ENCODE measurements around the gene DCLK1. TPM values are rescaled to one million over a fixed set of nuclear protein-coding genes. Genes with fewer than 3 reads are reported as not detected.
"Not testable (repeated sequence)": the region's sequence is repeated elsewhere in the genome, so short reads cannot be mapped to it uniquely, and the experiment has no call there.

Gene DCLK1
- total RNA-seq, 1 donor from 2014 or later, result not detected

DNA sequence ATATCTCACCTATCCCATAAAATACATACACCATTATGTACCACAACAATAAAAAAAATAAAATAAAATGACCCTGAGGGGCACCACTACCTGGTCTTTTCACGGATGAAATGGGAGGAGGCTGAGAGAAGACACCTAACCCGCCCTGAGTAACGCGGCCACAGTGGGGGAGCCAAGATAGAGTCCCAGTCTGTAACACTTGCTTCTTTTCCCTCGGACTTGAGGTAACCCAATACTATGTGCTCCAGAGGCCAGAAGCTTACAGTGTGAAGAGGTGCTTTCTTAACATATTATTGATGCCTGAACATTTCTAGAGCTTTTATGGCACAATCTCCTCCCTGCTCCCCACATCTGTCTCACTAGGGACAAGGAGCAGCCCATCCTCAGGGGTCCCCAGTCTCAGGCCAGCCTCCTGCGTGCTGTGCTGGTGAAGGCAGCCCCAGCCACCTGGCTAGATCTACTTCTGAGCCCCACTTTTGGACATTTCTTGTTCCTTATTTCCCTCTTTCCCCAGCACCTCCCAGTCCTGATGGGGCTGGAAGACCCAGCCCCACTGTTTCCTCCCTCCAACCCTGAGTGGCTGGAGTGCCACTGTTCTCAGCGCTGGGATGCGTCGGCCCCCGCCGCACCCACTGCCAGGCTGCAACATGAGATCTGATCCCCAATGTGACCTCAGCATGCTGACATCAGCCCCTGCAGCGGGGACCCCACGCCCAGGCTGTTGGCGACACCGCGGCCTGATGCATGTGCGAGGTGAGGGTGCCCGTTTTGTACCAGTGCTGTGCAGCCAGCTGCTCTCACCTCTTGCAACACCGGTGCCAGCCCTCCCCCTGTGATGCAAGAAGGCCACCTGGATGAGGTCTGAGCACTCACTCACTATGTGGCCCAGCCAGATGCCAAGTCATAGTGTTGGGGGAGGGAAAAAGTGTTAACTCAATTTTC, 143.3 kb downstream of the DCLK1 start:
- intact Hi-C loops (cut with micrococcal nuclease), result no loop called here

- intact Hi-C loops (cut with micrococcal nuclease), result no loop called here
These were observed 146.3 kb downstream of the DCLK1 start for GRCh38 chr13:35984776-35985453.

DNA sequence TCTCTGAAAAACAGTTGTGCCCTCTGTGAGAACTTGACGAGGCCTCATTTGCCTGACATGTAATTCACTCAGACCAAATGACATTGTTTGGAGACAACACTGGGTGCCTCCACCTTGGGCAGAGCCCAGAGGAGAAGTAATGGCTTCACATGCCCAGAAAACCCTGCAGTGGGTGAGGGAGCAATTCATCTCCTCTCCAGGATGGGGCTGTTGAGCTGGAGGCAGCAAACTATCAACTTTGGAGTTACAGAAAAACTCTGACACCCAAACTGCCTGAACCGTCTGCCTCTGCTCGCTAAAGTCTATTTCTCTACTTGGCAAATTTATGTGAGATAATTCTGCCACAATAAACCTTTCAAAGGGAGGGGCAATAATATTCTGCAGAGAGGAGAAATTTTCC, 146.9 kb downstream of the DCLK1 start:
- intact Hi-C loops (cut with micrococcal nuclease), result no loop called here

- intact Hi-C loops (cut with micrococcal nuclease), result not testable (repeated sequence)
These were observed 147.5 kb downstream of the DCLK1 start for GRCh38 chr13:35983703-35984102.

DNA sequence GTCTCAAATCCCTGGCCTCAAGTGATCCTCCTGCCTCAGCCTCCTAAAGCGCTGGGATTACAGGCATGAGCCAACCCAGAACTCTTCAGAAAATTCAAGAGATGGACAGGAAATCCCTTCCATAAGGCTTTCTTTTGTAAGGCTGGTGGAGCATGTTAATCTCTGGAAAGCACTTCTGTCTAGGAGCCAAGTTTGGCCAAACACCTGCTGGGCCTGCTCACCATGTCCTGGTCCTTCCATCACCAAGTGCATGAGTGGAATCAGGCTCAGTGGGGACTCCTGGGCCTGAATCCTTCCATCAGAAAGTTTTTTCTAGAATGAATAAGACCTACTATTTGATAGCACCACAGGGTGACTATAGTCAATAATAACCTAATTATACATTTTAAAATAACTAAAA, 148.0 kb downstream of the DCLK1 start:
- intact Hi-C loops (cut with micrococcal nuclease), result no loop called here

DNA sequence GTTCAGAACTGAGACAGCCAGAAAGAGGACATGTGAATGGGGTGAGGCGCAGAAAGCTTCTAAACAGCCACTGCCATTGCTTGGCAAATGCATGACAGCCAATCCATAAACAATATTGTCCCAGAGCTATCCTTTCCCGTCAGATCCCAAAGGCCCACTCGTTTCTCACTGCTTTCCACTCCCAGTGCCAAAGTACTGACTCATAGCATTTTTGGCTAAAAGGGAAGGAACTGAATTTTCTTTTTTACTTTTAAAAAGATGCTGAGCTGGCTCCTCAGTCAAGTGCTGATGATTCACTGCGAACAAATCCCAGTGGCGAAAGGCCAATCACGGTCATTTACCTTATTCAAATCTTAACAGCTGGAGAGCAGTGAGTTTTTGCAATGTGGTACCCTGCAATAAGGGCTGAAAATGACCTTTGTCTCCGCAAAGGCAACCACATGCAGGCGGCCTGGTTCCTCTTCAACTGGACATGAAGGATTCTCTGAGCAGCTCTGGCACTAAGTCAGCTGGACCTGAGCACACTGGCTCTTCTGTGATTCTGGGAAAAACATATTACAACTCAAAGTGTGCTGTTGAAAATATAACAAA, 151.7 kb downstream of the DCLK1 start:
- intact Hi-C loops (cut with micrococcal nuclease), result no loop called here

GRCh38 chr13:35978607-35979316, 152.4 kb downstream of the DCLK1 start:
- intact Hi-C loops (cut with micrococcal nuclease), result no loop called here

GRCh38 chr13:35977060-35977459, 154.1 kb downstream of the DCLK1 start:
- intact Hi-C loops (cut with micrococcal nuclease), result no loop called here

DNA sequence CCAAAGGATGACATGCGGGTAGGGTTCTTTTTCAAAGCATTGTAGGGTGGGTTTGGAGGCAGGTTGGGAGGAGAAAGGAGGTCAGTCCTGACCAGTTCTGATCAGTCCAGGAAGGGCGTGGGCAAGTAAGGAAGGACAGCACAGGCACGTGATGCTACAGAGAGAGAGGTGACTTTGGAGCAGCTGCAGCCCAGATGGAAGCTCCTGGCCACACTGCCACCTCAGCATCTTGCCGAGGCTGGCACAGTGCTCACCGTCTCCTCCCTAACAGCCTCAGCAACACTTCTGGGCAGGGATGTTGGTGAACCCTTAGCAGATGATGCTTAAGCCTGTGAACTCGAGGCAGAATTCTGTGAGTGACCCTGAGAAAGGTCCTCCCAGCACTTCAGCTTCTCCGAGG, 155.1 kb downstream of the DCLK1 start:
- intact Hi-C loops (cut with micrococcal nuclease), result no loop called here

DNA sequence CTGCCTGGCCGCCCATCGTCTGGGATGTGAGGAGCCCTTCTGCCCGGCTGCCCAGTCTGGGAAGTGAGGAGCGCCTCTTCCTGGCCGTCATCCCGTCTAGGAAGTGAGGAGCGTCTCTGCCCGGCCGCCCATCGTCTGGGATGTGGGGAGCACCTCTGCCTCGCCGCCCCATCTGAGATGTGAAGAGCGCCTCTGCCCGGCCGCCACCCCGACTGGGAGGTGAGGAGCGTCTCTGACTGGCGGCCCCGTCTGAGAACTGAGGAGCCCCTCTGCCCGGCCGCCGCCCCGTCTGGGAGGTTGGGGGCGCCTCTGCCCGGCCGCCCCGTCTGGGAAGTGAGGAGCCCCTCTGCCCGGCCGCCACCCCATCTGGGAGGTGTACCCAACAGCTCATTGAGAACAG, 164.2 kb downstream of the DCLK1 start:
- intact Hi-C loops (cut with micrococcal nuclease), result not testable (repeated sequence)

GRCh38 chr13:35966024-35966423, 165.2 kb downstream of the DCLK1 start:
- intact Hi-C loops (cut with micrococcal nuclease), result no loop called here

DNA sequence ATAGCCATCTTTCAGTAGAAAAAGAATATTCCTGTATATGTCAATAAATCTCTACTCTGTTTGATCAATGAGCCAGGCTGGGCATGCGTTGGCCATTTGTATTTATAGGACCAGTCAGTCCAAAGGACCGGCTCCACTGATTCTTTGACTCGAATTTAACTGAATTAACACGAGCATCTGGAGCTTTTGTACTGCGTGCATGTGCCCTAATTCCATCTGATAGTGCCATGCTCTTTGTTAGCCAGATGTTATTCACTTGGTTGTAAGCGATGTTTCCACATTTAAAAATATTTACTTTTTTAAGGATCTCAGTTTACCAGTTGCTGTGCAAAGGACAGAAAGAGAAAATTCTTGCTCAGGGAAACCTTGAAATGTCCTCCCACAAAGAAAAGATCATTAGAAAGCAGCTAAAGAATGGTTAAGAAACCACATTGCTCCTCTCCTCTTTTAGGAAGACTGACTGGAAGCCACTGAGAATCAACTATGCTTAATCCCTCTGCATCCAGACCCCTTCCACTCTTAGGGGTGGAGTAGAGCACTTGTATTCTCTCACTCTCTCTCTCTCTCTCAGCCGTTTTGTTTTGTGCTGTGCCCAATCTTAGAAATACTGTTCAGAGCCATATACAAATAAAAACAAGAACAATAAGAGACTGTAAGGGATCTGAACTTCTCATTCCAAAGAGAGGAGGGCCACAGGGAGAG, 165.8 kb downstream of the DCLK1 start:
- intact Hi-C loops (cut with micrococcal nuclease), result no loop called here

DNA sequence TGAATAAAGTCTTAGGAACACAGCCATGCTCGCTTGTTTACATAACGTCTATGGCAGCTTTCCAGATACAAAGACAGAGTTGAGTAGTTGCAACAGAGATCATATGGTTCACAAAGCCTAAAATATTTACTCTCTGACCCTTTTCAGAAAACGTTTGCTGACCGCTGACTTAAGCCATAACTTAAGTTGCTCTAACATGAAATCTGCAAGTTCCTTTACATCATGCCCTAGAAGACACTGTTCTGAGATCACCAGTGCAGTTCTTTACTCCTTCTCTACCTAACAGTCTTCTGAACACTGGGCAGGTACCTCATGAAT, 166.4 kb downstream of the DCLK1 start:
- intact Hi-C loops (cut with micrococcal nuclease), result no loop called here

DNA sequence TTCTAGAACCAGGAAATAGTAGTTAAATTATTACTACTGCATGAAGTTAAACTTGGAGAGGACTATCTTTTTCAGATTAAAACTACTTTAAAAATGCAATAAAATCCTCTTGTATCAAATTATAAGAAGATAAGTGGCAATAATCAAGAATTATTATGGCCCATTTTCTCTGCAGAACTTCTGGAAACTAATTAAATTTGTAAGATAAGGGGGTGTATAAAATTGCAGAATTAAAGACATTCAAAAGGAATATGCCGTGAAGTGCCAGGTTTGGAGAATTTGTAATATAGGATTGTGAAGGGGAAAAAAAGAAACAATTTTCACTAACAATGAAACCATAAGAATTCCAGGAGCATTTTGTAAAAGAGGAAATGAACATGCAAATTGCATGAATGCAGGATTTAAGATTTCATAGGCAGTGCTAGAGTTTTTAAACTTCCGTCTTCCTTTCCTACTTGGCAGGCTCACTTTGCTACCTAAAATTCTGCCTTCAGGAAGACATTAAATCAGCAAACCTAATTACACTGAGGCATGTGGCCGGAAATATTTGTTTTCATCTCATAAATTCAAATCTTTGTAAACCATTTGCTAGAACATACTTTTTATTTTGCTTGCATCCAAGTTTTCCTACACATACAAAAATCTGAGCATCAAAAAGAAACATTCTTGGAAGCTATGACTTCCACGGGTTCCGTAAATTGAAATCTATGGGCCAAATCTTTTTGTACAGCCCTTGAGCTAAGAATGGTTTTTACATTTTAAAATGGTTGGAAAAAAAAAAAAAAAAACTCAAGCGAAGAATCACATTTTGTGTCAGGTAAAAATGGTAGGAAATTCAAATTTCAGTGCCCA, 166.9 kb downstream of the DCLK1 start:
- intact Hi-C loops (cut with micrococcal nuclease), result no loop called here

GRCh38 chr13:35961461-35962220, 169.5 kb downstream of the DCLK1 start:
- intact Hi-C loops (cut with micrococcal nuclease), result no loop called here

- intact Hi-C loops (cut with micrococcal nuclease), result no loop called here
These were observed 170.2 kb downstream of the DCLK1 start for GRCh38 chr13:35961002-35961401.

DNA sequence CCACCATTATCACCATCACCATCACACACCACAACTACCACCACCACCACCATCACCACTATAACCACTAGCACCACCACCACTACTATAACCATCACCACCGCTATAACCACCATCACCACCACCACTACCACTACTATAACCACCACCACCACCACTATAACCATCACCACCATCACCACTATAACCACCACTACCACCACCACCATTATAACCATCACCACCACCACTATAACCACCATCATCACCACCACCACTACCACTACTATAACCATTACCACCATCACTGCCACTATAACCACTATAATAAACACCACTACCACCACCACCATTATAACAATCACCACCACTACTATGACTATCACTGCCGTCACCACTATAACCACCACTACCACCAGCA, 173.2 kb downstream of the DCLK1 start:
- intact Hi-C loops (cut with micrococcal nuclease), result no loop called here

DNA sequence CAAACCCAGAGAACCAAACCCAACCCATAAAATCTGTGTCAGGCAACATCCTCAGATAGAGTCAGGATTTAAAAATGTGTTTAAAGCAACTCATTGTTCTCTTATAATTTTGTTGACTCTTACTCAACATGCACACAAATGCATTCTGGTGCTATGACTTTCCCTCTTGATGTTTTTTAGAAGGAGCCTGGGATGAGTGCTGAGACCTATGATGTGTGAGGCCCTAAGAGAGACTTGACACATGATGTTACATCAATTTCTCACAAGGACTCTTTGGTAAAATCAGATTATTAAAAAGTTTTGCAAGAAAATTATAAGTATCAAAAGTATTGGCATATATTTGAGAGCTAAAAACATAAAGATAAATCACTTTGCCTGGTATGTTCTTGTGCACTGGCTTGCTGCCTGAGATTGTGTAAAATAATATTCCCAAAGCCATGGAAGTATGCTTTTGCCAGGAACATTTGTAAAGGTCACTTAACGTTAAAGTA, 173.9 kb downstream of the DCLK1 start:
- intact Hi-C loops (cut with micrococcal nuclease), result no loop called here

DNA sequence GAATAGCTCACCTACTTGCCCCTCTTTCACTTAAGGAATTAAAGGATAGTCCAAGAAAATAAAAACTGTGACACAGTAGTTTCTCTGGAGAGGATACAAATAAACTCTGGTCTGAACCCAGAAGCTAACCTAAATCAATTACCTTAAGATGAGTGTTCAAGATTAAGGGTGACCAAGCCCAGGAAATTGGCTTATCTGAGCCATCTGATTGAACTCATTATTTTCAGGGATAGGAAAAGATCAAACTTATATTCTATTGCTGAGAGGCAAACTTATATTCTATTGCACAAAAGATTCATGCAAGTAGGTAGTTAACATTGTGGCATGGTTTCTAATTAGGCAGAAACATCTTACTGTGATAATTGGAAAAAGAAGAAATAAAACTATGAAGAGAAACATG, 175.1 kb downstream of the DCLK1 start:
- intact Hi-C loops (cut with micrococcal nuclease), result no loop called here
